Endothelial cell of umbilical vein (primary cell): ENCODE data around the gene RASD2. TPM values are rescaled to one million over a fixed set of nuclear protein-coding genes. Genes with fewer than 3 reads are reported as not detected.

Experiments used
- BruUV-seq: library from RNA; stranded (reverse); fragments of 400-500 nt; replicated peaks from 2 replicates; lab custom pipeline; 2021; lab: Mats Ljungman, UMichigan
- CTCF ChIA-PET: fragments of 300-600, 350-600 bp; sonication (Branson Sonifier 250); formaldehyde crosslinking; loops from one replicate; lab custom pipeline; 2021; ENCODE audit warnings: antibody characterized with exemption, inconsistent platforms; lab: Charles Lee
- POLR2A ChIA-PET: fragments of 300-600, 350-600 bp; sonication (Branson Sonifier 250); formaldehyde crosslinking; loops from one replicate; lab custom pipeline; 2021; ENCODE audit warnings: antibody characterized with exemption, inconsistent platforms; lab: Charles Lee
- DNase-seq: peaks from one replicate; pipeline ENCODE4 v3.0.0-alpha.2; 2011; ENCODE audit warnings: low read depth, low spot score
- FAIRE-seq: peaks from 2 replicates; lab custom pipeline; 2011; peaks lifted over from hg19 to GRCh38; lab: Jason Lieb, UNC
- H2AFZ ChIP-seq: 2 replicates; pipeline ENCODE4 v1.6.0; 2012; ENCODE audit warnings: low read depth, low read length, control low read depth, inconsistent platforms
- H3K27ac ChIP-seq: 2 replicates; pipeline ENCODE4 v1.5.1; 2011; ENCODE audit warnings: low read depth, mild to moderate bottlenecking, control low read depth, low read length, moderate library complexity; ENCODE audit not compliant: insufficient read depth
- H3K27me3 ChIP-seq, 2 experiments: 2 replicates each; pipeline versions ENCODE4 v1.6.0 to v1.6.1; 2011; ENCODE audit warnings: low read length in 2 of 2, mixed read lengths in 1 of 2; ENCODE audit not compliant: control insufficient read depth in 2 of 2, insufficient read depth in 2 of 2
- H3K36me3 ChIP-seq, 2 experiments: 2 replicates in 1 of 2; 3 replicates in 1 of 2; pipeline ENCODE4 v1.5.1; 2011; ENCODE audit warnings: low read length in 2 of 2, mild to moderate bottlenecking in 1 of 2, moderate library complexity in 1 of 2; ENCODE audit not compliant: control insufficient read depth in 2 of 2, insufficient read depth in 2 of 2; ENCODE audit errors: extremely low read depth in 1 of 2
- H3K4me1 ChIP-seq: 3 replicates; pipeline ENCODE4 v1.5.1; 2011; ENCODE audit warnings: mild to moderate bottlenecking, low read length; ENCODE audit not compliant: control insufficient read depth, insufficient read depth; ENCODE audit errors: extremely low read depth
- H3K4me2 ChIP-seq: 2 replicates; pipeline ENCODE4 v1.6.1; 2011; ENCODE audit warnings: low read length, control low read depth, mixed read lengths; ENCODE audit not compliant: insufficient read depth
- H3K4me3 ChIP-seq, 3 experiments: fragments of 200-600 bp in 1 of 3; sonication (generic), shearing (Covaris generic) in 1 of 3; replicated peaks in 1 of 3; 2 replicates each; pipeline ENCODE4 v1.5.1; 2011 to 2016; ENCODE audit warnings: control low read depth in 3 of 3, low read length in 3 of 3, mild to moderate bottlenecking in 2 of 3, inconsistent platforms in 1 of 3, low read depth in 1 of 3, moderate library complexity in 1 of 3; ENCODE audit not compliant: insufficient read depth in 1 of 3
- H3K79me2 ChIP-seq: 2 replicates; pipeline ENCODE4 v1.6.0; 2012; ENCODE audit warnings: low read length, inconsistent platforms; ENCODE audit not compliant: control insufficient read depth, insufficient read depth
- H3K9ac ChIP-seq: replicated peaks from 2 replicates; pipeline ENCODE3; 2011; ENCODE audit warnings: low read length, control low read depth; ENCODE audit not compliant: insufficient read depth; ENCODE audit errors: extremely low read depth
- H3K9me1 ChIP-seq: replicated peaks from 3 replicates; pipeline ENCODE4 v1.6.0; 2011; ENCODE audit warnings: mild to moderate bottlenecking, low read length; ENCODE audit not compliant: control insufficient read depth, insufficient read depth; ENCODE audit errors: extremely low read depth
- H3K9me3 ChIP-seq: replicated peaks from 2 replicates; pipeline ENCODE4 v1.5.1; 2012; ENCODE audit warnings: low read length, inconsistent platforms; ENCODE audit not compliant: control insufficient read depth, insufficient read depth
- H4K20me1 ChIP-seq: replicated peaks from 2 replicates; pipeline ENCODE3; 2011; ENCODE audit warnings: mild to moderate bottlenecking, low read length; ENCODE audit not compliant: control insufficient read depth, insufficient read depth; ENCODE audit errors: extremely low read depth
- EZH2 ChIP-seq: IDR thresholded peaks from 2 replicates; pipeline ENCODE4 v1.6.1; 2012; ENCODE audit warnings: borderline replicate concordance, low read depth, mild to moderate bottlenecking, moderate library complexity, low read length, inconsistent platforms; ENCODE audit not compliant: severe bottlenecking
- FOS ChIP-seq: IDR thresholded peaks from 2 replicates; pipeline ENCODE4 v1.6.1; 2011; ENCODE audit warnings: mild to moderate bottlenecking, low read length, moderate library complexity, borderline replicate concordance; ENCODE audit not compliant: insufficient read depth
- GATA2 ChIP-seq: IDR thresholded peaks from 2 replicates; pipeline ENCODE4 v1.7.0; 2011; ENCODE audit warnings: low read depth, mild to moderate bottlenecking, moderate library complexity, mixed read lengths, low read length; ENCODE audit not compliant: insufficient read length, insufficient read depth
- JUN ChIP-seq: IDR thresholded peaks from 2 replicates; pipeline ENCODE4 v1.6.1; 2011; ENCODE audit warnings: borderline replicate concordance, low read depth; ENCODE audit not compliant: insufficient read length, insufficient read depth
- MYC ChIP-seq: IDR thresholded peaks from one replicate; pipeline ENCODE4 v1.6.1; 2011; ENCODE audit warnings: mild to moderate bottlenecking, low read depth, low read length
- POLR2A ChIP-seq: IDR thresholded peaks from 2 replicates; pipeline ENCODE4 v1.6.1; 2012; ENCODE audit warnings: low read depth, mild to moderate bottlenecking, control low read depth, low read length
- POLR2AphosphoS5 ChIP-seq: IDR thresholded peaks from 2 replicates; pipeline ENCODE4 v1.6.1; 2012; ENCODE audit warnings: low read depth, mild to moderate bottlenecking, control low read depth, low read length, moderate library complexity; ENCODE audit not compliant: insufficient read depth
- dilution Hi-C: fragments of 300-500 bp; cut with MboI; formaldehyde crosslinking; loops from one replicate; pipeline ENCODE4 v1.15.0; 2019; ENCODE audit warnings: low sequenced_read_pairs; ENCODE audit not compliant: extremely low pct_ligation_motif_present
- intact Hi-C: fragments of 100-400 bp; cut with micrococcal nuclease; formaldehyde crosslinking; loops from one replicate; pipeline ENCODE4 v1.10.0; 2022
- polyA plus RNA-seq, 4 experiments: library from polyadenylated mRNA; depleted of rRNA in 3 of 4; stranded (reverse) in 3 of 4; unstranded in 1 of 4; fragments of >200 nt; gene quantifications; 2 replicates each; pipeline versions ENCODE4 v1.2.1 to v1.2.3, GENCODE V29; 2011 to 2012; ENCODE audit warnings: missing spikeins in 1 of 4
- total RNA-seq: library from RNA; stranded (reverse); gene quantifications from 2 replicates; pipeline ENCODE4 v1.2.3, GENCODE V29; 2021
- TF ChIP-seq, protein P1 (sequence below): IDR thresholded peaks from 2 replicates; pipeline ENCODE4 v1.6.1; 2011; ENCODE audit not compliant: insufficient read depth, insufficient read length
- TF ChIP-seq, protein P2 (sequence below), 2 donors: IDR thresholded peaks; 1 replicate in 1 of 2; 2 replicates in 1 of 2; pipeline ENCODE4 v1.5.1; 2011; ENCODE audit warnings: low read length in 2 of 2, mild to moderate bottlenecking in 2 of 2, moderate library complexity in 2 of 2, control low read depth in 1 of 2, inconsistent platforms in 1 of 2, low read depth in 1 of 2; ENCODE audit not compliant: insufficient read depth in 1 of 2; ENCODE audit errors: extremely low read depth in 1 of 2

Gene RASD2
- total and polyA plus RNA-seq, 2 donors (not counting 3 experiments of a cell fraction or from before 2014, with no cell fraction given), result not detected

DNA sequence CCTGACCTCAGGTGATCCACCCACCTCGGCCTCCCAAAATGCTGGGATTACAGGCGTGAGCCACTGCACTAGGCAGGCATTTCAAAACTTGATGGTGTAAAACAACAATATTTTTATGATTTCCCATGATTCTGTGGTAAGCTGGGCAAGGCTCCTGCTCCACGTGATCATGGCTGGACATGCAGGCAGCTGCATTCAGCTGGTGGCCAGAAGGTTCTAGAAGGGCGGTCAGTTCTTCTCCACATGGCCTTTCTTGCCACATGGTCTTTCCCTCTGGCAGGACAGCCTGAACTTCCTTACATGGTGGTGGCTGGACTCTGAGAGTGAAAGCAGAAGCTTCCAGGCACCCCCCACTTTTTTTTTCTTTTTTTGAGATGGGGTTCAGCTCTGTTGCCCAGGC, 9.9 kb upstream of the RASD2 start:
- H3K4me3 ChIP-seq, result no peak overlapping the region
- H3K9ac ChIP-seq, result no peak overlapping the region
- no peaks in the 10 kb centered on the region for H4K20me1 ChIP-seq
- CTCF ChIA-PET, result interaction anchor here (1.4 kb wide), 1 partner anchor 9 kb away, joined by 3 read pairs; no protein-coding TSS in a partner anchor
- no peak for FAIRE-seq
- BruUV-seq, result no TSS peak
- no peaks in the 10 kb centered on the region for H3K4me1 ChIP-seq
- dilution Hi-C loops (no loop called here), intact Hi-C loops (no loop called here)
- peaks cover 0 to 4% of the 10 kb centered on the region in 2 experiments for H3K27me3 ChIP-seq
- no peak overlapping the region for H3K4me2 ChIP-seq
- no peak overlapping the region for H2AFZ ChIP-seq
- no peaks in the 10 kb centered on the region for H3K9me3 ChIP-seq
- no peaks in the 10 kb centered on the region for H3K79me2 ChIP-seq
- H3K36me3 ChIP-seq, result no peaks in the 10 kb centered on the region
- no peak overlapping the region for H3K27ac ChIP-seq
- DNase-seq, result no peak
- no peak for TF ChIP-seq GATA2
- no peak for TF ChIP-seq POLR2A
- TF ChIP-seq, protein P1, sequence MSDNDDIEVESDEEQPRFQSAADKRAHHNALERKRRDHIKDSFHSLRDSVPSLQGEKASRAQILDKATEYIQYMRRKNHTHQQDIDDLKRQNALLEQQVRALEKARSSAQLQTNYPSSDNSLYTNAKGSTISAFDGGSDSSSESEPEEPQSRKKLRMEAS, result no peak
- TF ChIP-seq FOS, result no peak
- TF ChIP-seq EZH2, result no peak
- no peak for TF ChIP-seq JUN
- TF ChIP-seq, protein P2, sequence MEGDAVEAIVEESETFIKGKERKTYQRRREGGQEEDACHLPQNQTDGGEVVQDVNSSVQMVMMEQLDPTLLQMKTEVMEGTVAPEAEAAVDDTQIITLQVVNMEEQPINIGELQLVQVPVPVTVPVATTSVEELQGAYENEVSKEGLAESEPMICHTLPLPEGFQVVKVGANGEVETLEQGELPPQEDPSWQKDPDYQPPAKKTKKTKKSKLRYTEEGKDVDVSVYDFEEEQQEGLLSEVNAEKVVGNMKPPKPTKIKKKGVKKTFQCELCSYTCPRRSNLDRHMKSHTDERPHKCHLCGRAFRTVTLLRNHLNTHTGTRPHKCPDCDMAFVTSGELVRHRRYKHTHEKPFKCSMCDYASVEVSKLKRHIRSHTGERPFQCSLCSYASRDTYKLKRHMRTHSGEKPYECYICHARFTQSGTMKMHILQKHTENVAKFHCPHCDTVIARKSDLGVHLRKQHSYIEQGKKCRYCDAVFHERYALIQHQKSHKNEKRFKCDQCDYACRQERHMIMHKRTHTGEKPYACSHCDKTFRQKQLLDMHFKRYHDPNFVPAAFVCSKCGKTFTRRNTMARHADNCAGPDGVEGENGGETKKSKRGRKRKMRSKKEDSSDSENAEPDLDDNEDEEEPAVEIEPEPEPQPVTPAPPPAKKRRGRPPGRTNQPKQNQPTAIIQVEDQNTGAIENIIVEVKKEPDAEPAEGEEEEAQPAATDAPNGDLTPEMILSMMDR (IDR thresholded peaks at IDR 0.05; ENCODE audit: extremely low read depth in 1 of 2, insufficient read depth in 1 of 2, low read depth in 1 of 2, low read length in 2 of 2), result no peak
- no peak for TF ChIP-seq POLR2AphosphoS5
- TF ChIP-seq MYC, result no peak
- POLR2A ChIA-PET, result no interaction called here
- no peaks in the 10 kb centered on the region for H3K9me1 ChIP-seq
